ENCODE measurements around the gene SF3B6. TPM values are rescaled to one million over a fixed set of nuclear protein-coding genes. Genes with fewer than 3 reads are reported as not detected.

SF3B6 gene
- total RNA-seq, 1 experiment from 2014 or later: 132 TPM

DNA sequence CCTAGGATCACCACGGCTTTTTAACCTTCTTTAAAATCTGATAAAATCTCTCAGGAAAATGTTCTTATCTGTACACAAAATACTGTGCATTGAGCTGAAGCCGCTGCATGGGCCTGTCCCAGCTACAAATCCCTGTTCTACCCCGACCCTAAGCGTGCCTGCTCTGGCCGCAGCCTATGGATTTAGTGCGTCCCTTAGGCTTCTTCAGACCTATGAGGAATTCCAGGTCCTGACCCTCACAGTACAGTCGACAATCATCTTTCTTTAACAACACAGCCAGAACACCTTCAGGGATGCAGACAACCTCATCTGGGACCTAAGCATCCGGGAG, 28.5 kb downstream of the SF3B6 start:
- Histone ChIP-seq H3K23me2 (ENCODE audit: insufficient read length, low read depth, low read length, poor library complexity, severe bottlenecking) (peaks cover 9% of the 10 kb centered on the region), H4K5ac (ENCODE audit: insufficient read length, low read depth, low read length) (no peak overlapping the region), H2AK5ac (ENCODE audit: insufficient read length, low read length) (no peak overlapping the region), H2BK12ac (ENCODE audit: insufficient read length, low read depth, low read length) (no peak overlapping the region), H3K56ac (ENCODE audit: insufficient read length, low read depth, low read length) (no peak overlapping the region), H4K20me1 (ENCODE audit: control insufficient read depth, insufficient read depth, insufficient read length) (peaks cover 5% of the 10 kb centered on the region), H3K27ac (ENCODE audit: insufficient read length, low read depth, low read length) (peak overlapping the region; percentile 13), H3K4me2 (ENCODE audit: insufficient read depth, insufficient read length, low read length) (peak overlapping the region; percentile 97), H3K23ac (ENCODE audit: insufficient read length, low read depth, low read length) (no peak overlapping the region), H4K8ac (replicated peaks; ENCODE audit: insufficient read length, low read depth, low read length) (no peak overlapping the region), H2BK15ac (ENCODE audit: low read depth, low read length) (no peak overlapping the region), H3T11ph (ENCODE audit: low read length) (no peak overlapping the region), H3K4me1 (ENCODE audit: insufficient read depth, low read length) (0 out of 2 replicates have a peak, but pooled peaks cover 1% of the 10 kb centered on the region), H2BK5ac (ENCODE audit: insufficient read length, low read length) (no peak overlapping the region), H2AFZ (ENCODE audit: low read length) (no peak overlapping the region), H3K79me2 (ENCODE audit: insufficient read depth, low read length) (peaks cover 2% of the 10 kb centered on the region; the same call in 1 of the 2 replicates), H3K9me3 (ENCODE audit: control insufficient read depth, low read depth, low read length) (no peaks in the 10 kb centered on the region), H4K91ac (ENCODE audit: insufficient read length, low read depth, low read length) (no peak overlapping the region), H3K79me1 (ENCODE audit: insufficient read depth, low read depth, low read length, poor library complexity, severe bottlenecking) (no peaks in the 10 kb centered on the region), H3K9ac (ENCODE audit: extremely low read depth, insufficient read length, low read length) (no peak overlapping the region), H3K27me3 (ENCODE audit: insufficient read depth, low read length) (no peaks in the 10 kb centered on the region), H2BK120ac (ENCODE audit: low read depth, low read length, poor library complexity, severe bottlenecking) (no peak overlapping the region), H3K18ac (ENCODE audit: insufficient read length, low read depth, low read length) (no peak overlapping the region), H3K14ac (ENCODE audit: insufficient read depth, low read length) (no peak overlapping the region), H3K4ac (ENCODE audit: low read depth, low read length) (no peak overlapping the region), H2BK20ac (ENCODE audit: low read depth, low read length, poor library complexity, severe bottlenecking) (no peak overlapping the region)
- DNase-seq: no peak
- Mint-ChIP-seq H3K9me3 (no peaks in the 10 kb centered on the region), H3K4me1 (peaks cover 15 to 22% of the 10 kb centered on the region in 2 experiments), H3K27me3 (ENCODE audit: low read depth) (no peaks in the 10 kb centered on the region), H3K27ac (peak overlapping the region; percentile 62 to 97 (median 92); a peak in 6 of 7 replicates), H3K36me3 (ENCODE audit: insufficient read depth in 1 of 3, low read depth in 3 of 3) (peaks cover 0 to 7% (median 6%) of the 10 kb centered on the region in 3 experiments; a peak in 5 of 7 replicates), H3K4me3 (peak overlapping the region; percentile 97 to 99)
- no CpG with 5 or more reads among the region's 8 CpGs for WGBS (ENCODE audit: extremely low coverage, insufficient read length, low lambda C conversion rate)
- no peak for TF ChIP-seq CTCF (conservative IDR thresholded peaks at IDR 0.05)
